Measurements from ENCODE around the gene SPRR4.
"Not testable (repeated sequence)": the region's sequence is repeated elsewhere in the genome, so short reads cannot be mapped to it uniquely, and the experiment has no call there.

Gene SPRR4

DNA sequence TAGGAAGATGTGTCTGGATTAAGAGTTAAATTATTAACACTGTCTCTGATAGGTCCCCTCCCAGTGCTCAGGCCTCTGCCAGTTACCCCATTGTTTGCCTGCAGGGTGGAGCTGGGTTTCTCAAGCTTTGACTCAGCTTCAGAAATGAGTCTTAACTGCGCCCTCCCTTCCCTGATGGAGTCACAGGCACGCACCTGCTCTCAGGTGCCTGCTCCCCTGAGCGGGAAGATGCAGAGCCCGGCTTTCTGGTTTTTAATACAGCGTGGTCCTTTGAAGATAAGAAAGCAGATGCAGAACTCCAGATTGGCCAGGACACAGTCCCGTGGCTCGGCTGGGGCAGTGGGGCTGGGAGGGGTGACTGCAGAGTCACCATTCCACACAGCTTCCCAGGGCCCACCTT is 3.2 kb upstream of the SPRR4 start:
- DNase-seq: no peak

DNA sequence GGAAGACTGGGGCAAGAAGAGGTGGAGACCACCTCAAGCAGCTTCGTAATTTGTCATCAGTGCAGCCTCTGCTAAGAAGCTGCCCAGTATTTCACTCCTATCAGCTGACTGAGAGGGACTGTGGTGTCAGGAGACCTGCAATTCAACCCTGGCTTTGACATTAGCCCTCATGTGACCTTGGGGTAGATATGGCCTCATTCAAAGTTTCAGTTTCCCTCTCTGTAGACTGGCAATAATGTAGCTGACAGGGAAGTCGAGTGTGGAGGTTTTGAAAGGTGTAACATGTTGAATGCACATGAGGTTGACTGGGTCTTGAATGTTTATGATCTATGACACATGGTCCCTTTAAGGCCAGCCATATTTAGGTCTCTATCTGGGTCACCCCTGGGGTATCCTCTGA is 2.2 kb upstream of the SPRR4 start:
- DNase-seq: no peak

DNA sequence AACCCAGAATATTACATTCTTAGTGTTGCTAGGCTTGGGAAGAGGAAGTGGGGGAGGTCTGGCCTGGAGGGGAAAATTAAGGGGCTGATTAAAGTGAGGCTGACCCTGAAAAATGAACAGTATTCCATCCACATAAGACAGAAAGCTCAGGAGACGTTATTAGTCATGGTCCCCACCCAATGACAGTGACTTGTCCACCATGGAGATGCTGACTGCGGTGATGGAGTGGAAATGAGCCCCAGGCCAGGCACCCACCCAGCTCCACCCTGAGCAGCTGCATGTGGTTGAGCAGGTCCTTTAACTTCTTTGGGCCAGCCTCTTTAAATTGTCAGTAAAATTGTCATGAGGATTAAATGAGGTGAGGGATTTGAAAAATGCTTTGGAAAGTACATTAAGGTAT is 1.4 kb upstream of the SPRR4 start:
- no peak for DNase-seq

DNA sequence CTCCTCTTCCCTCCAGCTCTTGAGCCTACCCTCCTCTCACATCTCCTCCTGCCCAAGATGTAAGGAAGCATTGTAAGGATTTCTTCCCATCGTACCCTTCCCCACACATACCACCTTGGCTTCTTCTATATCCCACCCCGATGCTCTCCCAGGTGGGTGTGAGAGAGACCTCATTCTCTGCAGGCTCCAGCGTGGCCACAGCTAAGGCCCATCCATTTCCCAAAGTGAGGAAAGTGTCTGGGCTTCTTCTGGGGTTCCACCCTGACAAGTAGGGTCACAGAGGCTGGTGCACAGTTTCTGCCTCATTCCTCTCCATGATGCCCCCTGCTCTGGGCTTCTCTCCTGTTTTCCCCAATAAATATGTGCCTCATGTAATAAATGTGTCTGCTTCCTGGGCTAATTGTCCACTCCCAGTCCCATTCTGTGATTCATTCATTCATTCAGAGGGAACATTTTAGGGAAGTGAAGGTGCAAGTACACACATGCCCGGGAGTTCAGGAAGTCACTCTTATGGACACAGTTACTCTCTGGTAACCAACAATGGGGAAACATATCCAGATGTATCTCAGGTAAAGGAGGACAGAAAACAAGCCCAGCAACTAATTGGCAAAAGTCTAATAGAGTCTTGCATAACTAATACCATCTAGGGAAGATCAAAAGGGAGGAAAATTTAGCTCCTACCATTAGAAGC is 1.9 kb downstream of the SPRR4 start:
- DNase-seq: no peak

DNA sequence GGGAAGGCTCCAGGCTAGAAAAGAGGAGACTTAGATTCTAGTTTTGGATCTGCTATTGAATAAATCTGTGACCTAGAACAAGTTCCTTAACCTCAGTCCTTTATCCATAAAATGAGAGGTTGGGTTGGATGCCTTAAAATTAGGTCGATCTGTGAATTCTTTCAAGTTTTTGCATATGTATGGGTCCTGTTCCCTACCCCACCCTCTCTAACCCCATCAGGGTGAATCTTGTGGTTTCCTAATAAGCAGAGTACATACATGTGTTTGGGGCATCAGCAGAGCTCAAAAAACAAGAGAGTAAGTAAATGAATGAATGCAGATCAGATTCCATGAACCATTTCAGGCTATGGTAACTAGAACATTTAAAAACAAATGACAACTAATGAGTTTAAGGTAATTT is 6.2 kb downstream of the SPRR4 start:
- no peak for DNase-seq

DNA sequence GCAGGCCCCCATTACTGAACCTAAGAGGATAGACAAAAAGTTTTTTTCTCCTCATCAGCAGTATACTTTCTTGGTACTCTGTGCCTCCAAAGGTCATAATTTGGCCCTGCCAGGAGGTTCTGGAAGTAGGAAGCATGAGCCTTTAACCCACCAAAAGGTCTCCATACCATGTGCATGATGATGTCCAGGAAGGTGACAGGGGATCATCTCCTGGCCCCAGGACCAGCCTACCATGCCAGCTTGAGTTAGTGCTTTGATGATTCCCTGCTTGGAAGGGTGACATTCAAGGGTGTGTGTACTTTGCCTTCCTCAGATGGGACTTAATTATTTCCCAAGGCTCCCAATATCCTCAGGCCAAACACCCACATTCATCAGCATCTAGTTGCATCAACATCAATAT is 7.2 kb downstream of the SPRR4 start:
- DNase-seq: no peak

DNA sequence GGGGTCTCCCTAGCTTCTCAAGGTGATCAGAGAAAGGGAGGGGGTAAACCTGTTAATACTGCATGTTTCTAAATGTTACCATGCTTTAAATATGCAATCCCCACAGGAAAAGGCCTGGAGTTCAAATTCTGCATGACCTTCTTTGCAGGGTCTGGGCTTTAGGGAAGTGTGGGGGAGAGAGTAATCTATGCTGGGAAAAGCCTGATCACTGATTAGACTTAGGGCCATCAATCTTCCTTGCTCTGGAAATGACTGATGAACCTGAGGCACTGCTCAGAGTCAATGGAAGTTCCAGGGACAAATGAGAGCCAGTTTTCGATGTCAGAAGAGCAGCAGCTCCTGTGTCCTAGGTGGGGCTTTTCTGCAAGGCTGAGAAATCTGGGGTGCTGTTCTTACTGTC is 10.2 kb downstream of the SPRR4 start:
- DNase-seq: no peak

DNA sequence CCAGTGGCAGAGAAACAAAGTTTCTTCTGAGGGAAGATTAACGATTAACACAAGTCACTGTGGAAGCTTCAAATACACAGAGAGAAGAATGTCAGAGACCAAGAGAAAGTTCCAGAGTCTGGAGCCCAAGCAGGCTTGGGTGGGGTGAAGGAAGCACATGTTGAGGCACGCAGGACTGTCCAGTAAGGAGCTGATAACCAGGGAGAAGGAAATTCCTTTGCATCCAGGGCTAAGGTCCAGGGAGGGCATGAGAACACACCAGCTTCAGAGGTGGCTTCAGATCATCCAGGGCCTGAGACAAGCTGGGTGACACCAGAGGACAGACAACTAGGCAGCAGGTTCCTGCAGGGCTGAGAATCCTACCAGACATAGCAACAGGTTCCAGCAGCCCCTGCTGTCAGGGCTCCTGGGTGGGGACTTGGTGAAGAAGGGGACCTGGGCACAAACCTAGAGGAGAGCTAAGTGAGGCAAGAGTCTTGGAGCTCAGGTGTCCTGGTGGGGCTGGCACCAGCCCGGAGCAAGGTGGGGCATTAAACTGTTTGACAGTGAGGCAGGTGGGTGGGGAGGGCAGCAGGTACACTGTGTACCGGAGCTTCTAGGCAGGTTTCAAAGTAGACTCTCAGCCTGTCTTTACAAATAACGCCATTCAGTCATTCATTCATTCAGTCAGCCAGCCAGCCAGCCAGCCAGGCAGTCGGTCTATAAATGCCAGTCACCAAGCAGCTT is 10.9 kb downstream of the SPRR4 start:
- DNase-seq: no peak

DNA sequence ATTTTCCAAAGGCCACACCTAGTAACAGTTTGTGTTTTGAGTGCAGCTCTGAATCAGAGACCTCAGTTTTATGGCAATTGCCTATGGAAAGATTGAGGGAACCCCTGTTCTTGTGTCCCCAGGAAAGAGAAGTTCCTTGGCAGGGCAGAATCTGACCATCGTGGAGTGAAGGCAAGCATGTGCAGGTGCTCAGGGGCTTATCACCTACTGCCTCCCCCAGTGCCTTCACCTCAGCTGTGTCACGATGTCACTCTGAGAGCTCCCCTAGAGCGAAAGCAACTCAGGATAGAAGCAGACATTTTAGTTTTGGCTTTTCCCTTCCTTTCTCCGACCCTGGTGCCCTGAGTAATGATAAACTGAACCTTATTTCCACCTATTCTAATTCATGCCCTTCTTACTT is 11.6 kb downstream of the SPRR4 start:
- DNase-seq: no peak

DNA sequence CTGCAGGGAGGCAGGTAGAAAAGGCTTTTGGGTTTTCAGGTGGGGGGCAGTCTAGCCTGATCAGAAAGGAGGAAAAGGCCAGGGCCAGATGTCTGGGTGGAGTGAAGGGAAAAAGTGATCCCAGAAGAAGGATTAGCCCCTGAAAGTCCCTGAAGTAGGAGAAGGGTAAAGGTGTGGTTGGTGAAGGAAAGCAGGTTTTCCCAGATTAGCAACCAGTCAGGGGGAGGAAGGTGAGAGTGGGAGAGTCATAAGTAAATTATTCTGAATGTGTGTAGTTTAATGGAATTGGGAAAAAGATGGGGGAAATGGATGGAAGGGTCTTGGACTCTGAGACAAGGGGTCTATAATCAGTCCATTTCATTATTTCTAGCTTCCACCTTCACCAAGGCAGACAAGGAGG is 12.8 kb downstream of the SPRR4 start:
- DNase-seq: no peak

DNA sequence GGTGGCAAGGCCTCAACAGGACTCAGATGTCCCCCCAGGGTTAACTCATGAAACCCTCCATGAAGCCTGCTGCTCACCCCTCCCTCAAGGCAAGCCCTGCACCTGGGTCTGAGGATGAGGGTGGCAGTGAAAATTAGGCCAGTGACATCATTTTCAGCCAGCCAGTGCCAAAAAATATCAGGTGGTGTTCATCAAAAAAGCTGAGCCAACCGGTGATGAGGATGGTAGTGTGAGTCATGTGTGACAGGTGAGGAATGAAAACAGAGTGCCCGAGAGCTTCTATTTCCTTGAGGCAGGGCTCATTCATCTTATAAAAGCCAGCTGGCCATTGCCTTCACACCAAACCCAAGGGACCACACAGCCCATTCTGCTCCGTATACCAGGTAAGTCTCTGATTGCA is 13.3 kb downstream of the SPRR4 start, which contains the start of gene SPRR1A:
Gene SPRR1A, plus strand, starts transcription at position 339 of the 400 bp plus-strand sequence. CDS start 1,150 bp downstream, outside the sequence.
- no peak for DNase-seq

DNA sequence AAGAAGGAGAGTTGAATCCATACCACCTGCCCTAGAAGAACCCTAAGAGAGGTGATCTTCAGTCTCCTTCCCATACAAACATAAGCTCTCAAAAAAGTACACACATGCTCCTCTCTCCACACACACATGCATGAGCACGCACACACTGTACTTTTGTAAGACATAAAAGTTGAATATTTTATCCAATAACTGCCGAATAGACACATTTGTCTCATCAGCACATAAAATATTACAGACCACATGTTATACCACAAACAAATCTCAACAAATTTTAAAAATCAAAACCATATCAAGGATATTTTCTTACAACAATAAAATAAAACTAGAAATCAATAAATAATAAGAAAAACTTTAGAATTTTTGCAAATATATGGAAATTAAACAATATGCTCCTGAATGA is 16.1 kb downstream of the SPRR4 start:
- no peak for DNase-seq

DNA sequence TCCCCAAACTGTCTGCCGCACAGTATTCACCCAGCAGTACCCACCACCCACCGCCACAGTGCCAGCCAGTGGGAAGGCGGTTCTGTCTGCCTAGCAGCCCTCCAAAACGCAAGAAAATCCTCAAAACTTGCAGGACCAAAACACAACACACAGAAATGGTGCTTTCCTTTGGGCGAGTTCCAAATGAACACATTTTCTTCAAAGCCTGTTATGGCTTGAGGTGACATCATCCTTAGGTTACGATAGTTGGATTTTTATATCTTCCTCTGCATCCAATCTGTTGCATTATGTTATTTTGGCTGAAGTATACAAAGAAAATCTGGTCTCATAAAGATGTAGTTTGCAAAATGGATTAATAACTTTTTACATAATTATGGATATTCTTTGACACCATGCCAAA is 22.7 kb downstream of the SPRR4 start:
- DNase-seq: no peak

DNA sequence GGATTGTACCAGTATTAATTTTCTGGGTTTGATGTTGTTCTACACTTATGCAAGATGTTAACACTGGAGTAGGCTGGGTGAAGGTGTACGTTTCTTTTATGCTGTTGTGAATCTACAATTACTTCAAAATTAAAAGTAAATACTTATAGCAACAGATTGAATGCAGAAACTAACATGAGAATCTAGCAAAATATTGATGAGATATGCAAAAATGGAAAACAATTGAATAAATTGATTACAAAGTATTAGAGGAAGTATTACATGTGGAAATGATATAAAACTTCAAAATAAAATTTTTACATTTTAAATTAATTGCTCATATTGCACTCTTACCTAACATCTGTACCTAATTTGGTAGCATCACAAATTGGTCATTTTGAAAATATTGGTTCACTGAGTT is 25.4 kb downstream of the SPRR4 start:
- DNase-seq: no peak

DNA sequence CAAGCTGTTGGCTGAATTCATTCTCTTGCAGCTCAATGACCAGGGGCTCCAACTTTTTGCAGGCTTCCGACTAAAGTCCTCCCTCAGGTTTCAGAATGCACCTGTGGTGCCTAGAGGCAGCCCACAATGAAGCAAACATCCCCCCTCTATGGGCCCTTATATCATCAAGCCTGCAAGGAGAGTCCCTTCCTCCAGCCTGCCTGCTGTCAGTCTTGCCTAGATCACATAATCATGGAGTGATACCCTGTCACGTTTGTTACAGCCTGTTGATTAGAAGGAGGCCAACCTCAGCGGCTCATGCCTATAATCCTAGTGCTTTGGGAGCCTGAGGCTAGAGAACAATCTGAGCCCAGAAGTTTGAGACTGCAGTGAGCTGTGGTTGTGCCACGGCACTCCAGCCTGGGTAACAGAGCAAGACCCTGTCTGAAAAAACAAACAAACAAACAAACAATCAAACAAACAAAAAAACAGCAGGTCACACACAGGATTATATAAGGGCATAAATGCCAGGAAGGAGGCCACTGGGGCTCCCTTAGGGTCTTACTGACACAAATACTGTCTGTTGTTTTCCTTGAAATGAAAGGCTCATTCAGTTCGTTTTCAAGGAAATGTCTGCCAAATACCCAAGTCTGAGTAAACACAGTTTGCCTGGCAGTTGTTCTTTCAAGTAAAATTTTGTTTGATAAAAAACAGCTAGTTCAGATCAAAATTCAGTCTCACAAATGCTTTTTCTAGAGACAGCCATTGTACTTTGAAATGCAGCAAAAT is 26.4 kb downstream of the SPRR4 start:
- no peak for DNase-seq

DNA sequence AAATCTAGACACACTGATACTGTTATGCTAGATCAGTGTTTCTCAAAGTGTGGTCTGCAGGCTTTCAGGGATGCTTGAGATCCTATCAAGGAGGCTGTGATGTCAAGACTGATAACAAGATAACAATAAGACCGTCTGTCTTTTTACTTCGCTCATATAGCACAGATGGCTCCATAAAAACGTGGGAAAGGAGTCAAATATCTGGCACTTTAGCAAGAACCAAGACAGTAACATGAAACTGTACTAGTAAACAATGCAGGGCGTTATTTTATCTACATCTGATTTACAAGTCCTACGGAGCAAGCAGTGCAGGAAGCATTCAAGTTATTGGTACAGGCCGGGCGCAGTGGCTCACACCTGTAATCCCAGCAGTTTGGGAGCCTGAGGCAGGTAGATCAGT is 27.5 kb downstream of the SPRR4 start:
- DNase-seq: no peak

DNA sequence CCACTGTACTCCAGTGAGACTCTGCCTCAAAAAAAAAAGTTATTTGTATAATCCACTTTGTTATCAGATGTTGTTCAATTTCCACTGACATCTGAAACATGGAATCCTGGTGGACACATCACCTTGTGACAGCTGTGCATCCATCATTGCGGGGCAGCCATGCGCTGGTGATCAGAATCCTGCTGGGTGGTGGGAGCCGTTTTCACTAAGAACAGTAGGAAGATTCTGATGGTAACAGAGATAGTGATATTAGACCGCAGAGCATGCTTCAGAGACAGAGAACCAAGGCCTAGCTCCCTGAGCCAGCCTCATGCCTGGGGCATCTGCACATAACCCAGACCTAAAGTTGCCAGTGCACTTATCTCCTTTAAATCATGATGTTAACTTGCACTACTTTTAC is 28.0 kb downstream of the SPRR4 start:
- DNase-seq: no peak

DNA sequence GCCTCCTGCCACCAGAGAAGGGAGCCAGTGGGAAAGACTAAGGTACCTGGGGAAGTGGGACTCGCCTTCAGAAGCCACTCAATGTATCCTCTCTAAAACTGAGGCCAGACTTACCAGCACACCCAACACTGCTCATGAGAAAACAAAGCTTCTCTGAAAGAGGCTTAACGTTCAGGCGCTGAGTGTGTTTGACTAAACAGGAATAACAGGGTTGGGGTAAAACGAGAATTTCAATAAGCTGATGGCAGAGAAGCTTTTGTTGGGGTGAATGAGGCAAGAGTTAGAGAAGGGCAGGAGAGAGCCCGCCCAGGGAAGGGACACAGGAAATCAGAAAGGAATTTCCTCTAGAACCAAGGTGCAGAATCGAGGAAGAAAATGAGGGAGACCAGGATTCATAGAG is 29.4 kb downstream of the SPRR4 start:
- no peak for DNase-seq

DNA sequence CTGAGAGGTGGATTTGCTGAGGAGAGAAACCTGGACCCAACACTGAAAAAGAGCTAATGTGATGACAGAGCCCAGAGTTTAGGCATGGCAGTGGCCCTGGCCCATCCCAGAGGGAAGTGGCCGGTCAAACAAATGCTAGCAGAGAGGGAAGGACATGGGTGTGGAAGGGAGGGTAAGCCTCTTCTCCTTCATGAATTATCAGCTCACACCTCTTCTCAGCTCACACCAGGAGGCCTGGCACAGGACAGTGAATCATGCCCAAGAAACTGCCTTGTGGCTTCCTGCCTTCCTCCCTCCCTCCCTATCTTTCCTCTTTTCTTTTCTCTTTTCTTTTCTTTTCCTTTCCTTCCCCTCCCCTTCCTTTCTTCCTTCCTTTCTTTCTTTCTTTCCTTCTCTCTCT is 29.8 kb downstream of the SPRR4 start:
- DNase-seq: no peak

DNA sequence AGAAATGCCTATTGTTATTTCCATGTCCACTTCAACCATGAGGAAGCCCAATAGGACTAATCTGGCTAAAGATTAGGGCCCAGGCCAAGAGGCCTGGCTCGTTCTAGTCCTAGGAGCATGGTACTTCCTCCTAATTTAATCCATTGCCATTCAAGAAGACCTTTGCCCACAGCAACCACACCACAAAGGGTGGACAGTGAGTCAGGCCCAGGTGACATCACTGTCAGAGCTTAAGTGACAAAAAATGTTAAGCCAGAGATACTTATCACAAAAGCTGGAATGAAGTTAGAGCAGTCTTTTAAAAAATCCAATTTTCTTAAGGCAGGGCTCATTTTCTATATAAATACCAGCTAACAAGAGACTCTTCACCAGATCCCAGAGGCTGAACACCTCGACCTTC is 30.9 kb downstream of the SPRR4 start, which contains the start of gene SPRR3:
Gene SPRR3, plus strand, starts transcription at position 368 of the 400 bp plus-strand sequence. CDS start 1,272 bp downstream, outside the sequence.
- no peak for DNase-seq

DNA sequence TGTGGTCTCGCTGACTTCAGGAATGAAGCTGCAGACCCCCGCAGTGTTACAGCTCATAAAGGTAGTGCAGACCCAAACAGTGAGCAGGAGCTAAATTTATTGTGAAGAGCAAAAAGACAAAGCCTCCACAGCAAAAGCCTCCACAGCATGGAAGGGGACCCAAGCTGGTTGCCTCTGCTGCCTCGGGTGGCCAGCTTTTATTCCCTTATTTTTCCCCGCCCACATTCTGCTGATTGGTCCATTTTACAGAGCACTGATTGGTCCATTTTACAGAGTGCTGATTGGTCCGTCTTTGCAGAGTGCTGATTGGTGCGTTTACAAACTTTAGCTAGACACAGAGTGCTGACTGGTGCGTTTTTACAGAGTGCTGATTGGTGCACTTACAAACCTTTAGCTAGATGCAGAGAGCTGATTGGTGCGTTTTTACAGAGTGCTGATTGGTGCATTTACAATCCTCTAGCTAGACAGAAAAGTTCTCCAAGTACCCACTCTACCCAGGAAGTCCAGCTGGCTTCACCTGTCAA is 40.8 kb downstream of the SPRR4 start:
- DNase-seq: not testable (repeated sequence)

DNA sequence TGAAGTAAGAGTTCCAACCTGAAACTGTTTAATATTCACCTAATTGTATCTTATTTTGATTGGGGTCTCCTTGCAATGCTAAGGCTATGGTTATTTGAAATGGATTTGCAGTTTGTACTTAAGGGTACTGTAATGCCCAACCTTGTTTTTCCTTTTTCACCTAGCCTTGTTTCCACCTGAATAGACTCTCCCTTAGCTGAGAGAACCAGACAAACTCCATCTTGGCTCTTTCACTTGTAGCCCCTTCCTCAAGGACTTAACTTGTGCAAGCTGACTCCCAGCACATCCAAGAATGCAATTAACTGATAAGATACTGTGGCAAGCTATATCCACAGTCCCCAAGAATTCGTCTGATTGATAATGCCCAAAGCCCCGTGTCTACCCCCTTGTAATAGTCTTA is 51.4 kb downstream of the SPRR4 start:
- DNase-seq: not testable (repeated sequence)
